ENCODE measurements around the gene KCNG4.

- no peak for TF ChIP-seq CTCF (IDR thresholded peaks at IDR 0.05)
- no peak for TF ChIP-seq POLR2A (IDR thresholded peaks at IDR 0.05)
- no peak for TF ChIP-seq POLR2AphosphoS5 (IDR thresholded peaks at IDR 0.05)
- TF ChIP-seq EP300 (IDR thresholded peaks at IDR 0.05): no peak
Measured at GRCh38 chr16:84278333-84278732, 38.5 kb upstream of the KCNG4 start.
